HEK293T (cell line): ENCODE data around the gene CDC16.

Experiments used
- CTCF ChIA-PET: fragments of 350-600 bp; formaldehyde crosslinking; extraction: SDS; loops from one replicate; lab custom pipeline; 2021; ENCODE audit warnings: antibody characterized with exemption, inconsistent platforms; lab: Yijun Ruan, JAX
- POLR2A ChIA-PET: fragments of 350-600 bp; formaldehyde crosslinking; extraction: SDS; loops from one replicate; lab custom pipeline; 2020; ENCODE audit warnings: antibody characterized with exemption, inconsistent platforms; lab: Yijun Ruan, JAX
- DNase-seq: peaks from one replicate; pipeline ENCODE4 v3.0.0; 2012; ENCODE audit warnings: mixed read lengths; ENCODE audit errors: extremely low spot score
- ARNT ChIP-seq: fragments of 450-650 bp; IDR thresholded peaks from 2 replicates; pipeline ENCODE4 v1.6.1; 2017; ENCODE audit warnings: mild to moderate bottlenecking
- BHLHE40 ChIP-seq: fragments of 450-650 bp; IDR thresholded peaks from 2 replicates; pipeline ENCODE4 v1.6.1; 2016; ENCODE audit warnings: mild to moderate bottlenecking, moderate library complexity, borderline replicate concordance
- CTBP1 ChIP-seq: fragments of 450-650 bp; IDR thresholded peaks from 2 replicates; pipeline ENCODE4 v1.6.1; 2016; ENCODE audit warnings: borderline replicate concordance
- ELF4 ChIP-seq: fragments of 450-650 bp; IDR thresholded peaks from 2 replicates; pipeline ENCODE4 v1.6.1; 2017; ENCODE audit warnings: antibody characterized with exemption
- FOXA1 ChIP-seq: fragments of 450-650 bp; IDR thresholded peaks from 2 replicates; pipeline ENCODE4 v1.6.1; 2016; ENCODE audit warnings: mild to moderate bottlenecking
- FOXK2 ChIP-seq: fragments of 450-650 bp; IDR thresholded peaks from 2 replicates; pipeline ENCODE4 v1.6.1; 2016; ENCODE audit warnings: mild to moderate bottlenecking
- FOXM1 ChIP-seq: fragments of 450-650 bp; IDR thresholded peaks from 2 replicates; pipeline ENCODE4 v1.6.1; 2017; ENCODE audit warnings: mild to moderate bottlenecking, borderline replicate concordance
- HDGF ChIP-seq: fragments of 450-650 bp; IDR thresholded peaks from 2 replicates; pipeline ENCODE4 v1.6.1; 2017; ENCODE audit warnings: antibody characterized with exemption, borderline replicate concordance
- L3MBTL2 ChIP-seq: fragments of 450-650 bp; conservative IDR thresholded peaks from 2 replicates; pipeline ENCODE4 v1.6.1; 2016; ENCODE audit warnings: mild to moderate bottlenecking
- LEF1 ChIP-seq: fragments of 450-650 bp; IDR thresholded peaks from 2 replicates; pipeline ENCODE4 v1.6.1; 2017; ENCODE audit warnings: mild to moderate bottlenecking, borderline replicate concordance
- NFRKB ChIP-seq: fragments of 450-650 bp; IDR thresholded peaks from 2 replicates; pipeline ENCODE4 v1.6.1; 2016; ENCODE audit warnings: mild to moderate bottlenecking, moderate library complexity
- SP1 ChIP-seq: fragments of 450-650 bp; IDR thresholded peaks from 2 replicates; pipeline ENCODE4 v1.6.1; 2017
- SUZ12 ChIP-seq: fragments of 450-650 bp; IDR thresholded peaks from 2 replicates; pipeline ENCODE4 v1.6.1; 2016; ENCODE audit warnings: mild to moderate bottlenecking
- TARDBP ChIP-seq: fragments of 450-650 bp; IDR thresholded peaks from 2 replicates; pipeline ENCODE4 v1.6.1; 2016
- ZNF384 ChIP-seq: fragments of 450-650 bp; IDR thresholded peaks from 2 replicates; pipeline ENCODE4 v1.6.1; 2016
- TF ChIP-seq, protein P1 (sequence below): fragments of 450-650 bp; IDR thresholded peaks from 2 replicates; pipeline ENCODE4 v1.6.1; 2016

The CDC16 gene

DNA sequence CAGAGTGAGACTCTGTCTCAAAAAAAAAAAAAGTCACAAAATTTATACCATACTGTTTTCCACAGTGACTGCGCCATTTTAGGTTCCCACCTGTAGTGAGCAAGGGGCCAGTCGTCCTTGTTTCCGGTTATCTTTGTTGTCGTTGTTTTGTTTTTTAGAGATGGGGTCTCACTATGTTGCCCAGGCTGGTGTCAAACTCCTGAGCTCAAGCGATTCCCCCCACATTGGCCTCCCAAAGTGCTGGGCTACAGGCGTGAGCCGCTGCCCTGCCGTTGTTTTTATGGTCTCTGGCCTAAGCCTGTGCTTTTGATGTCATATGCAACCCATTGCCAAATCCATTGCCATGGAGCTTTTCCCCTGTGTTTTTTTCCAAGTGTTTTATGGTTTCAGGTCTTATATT, 50.0 kb downstream of the CDC16 start:
- TF ChIP-seq ZNF384 (no peak), FOXA1 (no peak), ARNT (no peak), LEF1 (no peak), NFRKB (no peak), ELF4 (no peak), L3MBTL2 (no peak), FOXK2 (no peak), FOXM1 (no peak), HDGF (no peak), TARDBP (no peak), SUZ12 (no peak), SP1 (no peak), CTBP1 (no peak), BHLHE40 (no peak)
- TF ChIP-seq, protein P1, sequence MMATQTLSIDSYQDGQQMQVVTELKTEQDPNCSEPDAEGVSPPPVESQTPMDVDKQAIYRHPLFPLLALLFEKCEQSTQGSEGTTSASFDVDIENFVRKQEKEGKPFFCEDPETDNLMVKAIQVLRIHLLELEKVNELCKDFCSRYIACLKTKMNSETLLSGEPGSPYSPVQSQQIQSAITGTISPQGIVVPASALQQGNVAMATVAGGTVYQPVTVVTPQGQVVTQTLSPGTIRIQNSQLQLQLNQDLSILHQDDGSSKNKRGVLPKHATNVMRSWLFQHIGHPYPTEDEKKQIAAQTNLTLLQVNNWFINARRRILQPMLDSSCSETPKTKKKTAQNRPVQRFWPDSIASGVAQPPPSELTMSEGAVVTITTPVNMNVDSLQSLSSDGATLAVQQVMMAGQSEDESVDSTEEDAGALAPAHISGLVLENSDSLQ, result no peak
- ChIA-PET CTCF (no interaction called here), POLR2A (no interaction called here)

DNA sequence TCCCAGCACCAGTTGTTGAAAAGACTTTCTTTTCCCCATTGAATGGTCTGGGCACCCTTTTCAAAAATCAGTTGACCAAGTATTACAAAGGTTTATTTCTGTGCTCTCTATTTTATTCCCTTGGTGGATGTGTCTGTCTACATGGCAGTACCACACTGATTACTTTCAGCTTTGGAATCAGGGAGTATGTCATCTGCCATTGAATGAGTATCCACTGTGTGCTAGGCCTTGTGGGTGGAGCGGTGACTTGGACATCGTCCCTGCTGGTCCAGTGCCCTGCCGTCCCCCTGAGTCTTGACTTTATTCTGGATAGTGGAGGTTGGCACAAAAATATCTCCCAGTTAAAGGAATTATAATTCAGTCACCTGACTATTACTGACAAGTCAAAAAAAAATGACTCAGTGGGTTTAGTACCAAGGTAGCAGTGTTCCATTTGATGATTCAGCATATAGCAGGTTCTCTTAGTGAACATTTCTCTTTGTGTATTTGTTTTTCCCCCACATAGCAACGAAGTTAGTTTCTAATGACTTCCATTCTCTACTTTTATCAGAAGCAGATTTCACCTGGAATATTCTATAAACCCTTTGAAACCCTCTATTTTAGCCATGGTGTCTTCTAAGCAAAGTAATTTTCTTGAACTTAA, 50.6 kb downstream of the CDC16 start:
- POLR2A ChIA-PET, result no interaction called here
- TF ChIP-seq FOXM1, result no peak
- TF ChIP-seq TARDBP, result no peak
- TF ChIP-seq, protein P1, result no peak
- TF ChIP-seq HDGF, result no peak
- TF ChIP-seq FOXK2, result no peak
- TF ChIP-seq BHLHE40, result no peak
- no peak for TF ChIP-seq ZNF384
- no peak for TF ChIP-seq L3MBTL2
- TF ChIP-seq NFRKB, result no peak
- TF ChIP-seq ELF4, result no peak
- TF ChIP-seq CTBP1, result no peak
- TF ChIP-seq SUZ12, result no peak
- no peak for TF ChIP-seq ARNT
- TF ChIP-seq SP1, result no peak
- no peak for TF ChIP-seq LEF1
- TF ChIP-seq FOXA1, result no peak
- no peak for DNase-seq
- CTCF ChIA-PET, result no interaction called here

More for the DNA sequence above, 50.0 kb downstream of the CDC16 start:
- no peak for DNase-seq

DNA sequence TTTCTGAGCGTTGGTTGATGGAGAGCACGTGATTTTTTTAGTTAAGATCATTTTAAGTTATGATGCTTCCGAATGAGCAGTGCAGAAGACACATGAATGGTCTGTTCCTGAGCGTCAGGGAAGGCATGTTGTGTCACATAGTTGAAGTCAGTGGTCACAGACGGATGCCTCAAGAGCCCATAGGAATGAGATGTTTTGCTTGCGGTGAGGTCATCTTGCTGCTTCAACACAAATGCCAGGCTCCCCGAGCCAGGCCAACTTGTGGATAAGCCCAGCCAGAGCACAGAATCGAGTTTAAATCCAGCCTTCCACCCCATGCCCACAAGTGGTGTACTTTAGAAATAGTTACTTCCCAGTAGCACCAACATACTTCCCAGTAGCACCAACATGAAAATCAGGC, 52.1 kb downstream of the CDC16 start:
- TF ChIP-seq FOXK2, result no peak
- no peak for TF ChIP-seq TARDBP
- no peak for TF ChIP-seq HDGF
- no peak for TF ChIP-seq SUZ12
- TF ChIP-seq SP1, result no peak
- TF ChIP-seq NFRKB, result no peak
- no peak for TF ChIP-seq LEF1
- TF ChIP-seq FOXA1, result no peak
- TF ChIP-seq ARNT, result no peak
- TF ChIP-seq, protein P1, result no peak
- TF ChIP-seq BHLHE40, result no peak
- no peak for TF ChIP-seq ELF4
- no peak for TF ChIP-seq L3MBTL2
- no peak for TF ChIP-seq FOXM1
- TF ChIP-seq CTBP1, result no peak
- ChIA-PET POLR2A (no interaction called here), CTCF (no interaction called here)
- no peak for DNase-seq

DNA sequence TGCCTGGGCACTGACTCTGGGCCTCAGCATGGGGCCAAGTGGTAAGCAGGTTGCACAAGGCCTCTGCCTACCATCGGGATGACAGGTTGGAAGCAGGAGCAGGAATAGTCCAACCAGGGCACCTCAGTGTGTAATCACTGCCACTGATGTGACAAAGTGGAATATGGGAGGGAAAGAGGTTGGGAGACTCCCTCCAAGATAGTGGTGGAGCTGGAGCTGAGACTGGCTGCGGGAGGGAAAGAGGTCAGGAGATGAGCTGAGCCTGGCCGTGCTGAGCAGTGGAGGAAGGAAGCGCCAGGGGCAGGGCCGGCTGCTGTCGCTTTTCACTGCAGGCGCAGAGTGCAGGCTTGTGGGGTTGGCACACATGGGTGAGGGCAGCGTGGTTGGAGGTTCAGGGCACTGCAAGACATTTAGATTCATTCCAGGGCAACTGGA, 53.5 kb downstream of the CDC16 start:
- CTCF ChIA-PET, result no interaction called here
- no peak for DNase-seq
- TF ChIP-seq SUZ12, result no peak
- no peak for TF ChIP-seq FOXK2
- no peak for TF ChIP-seq TARDBP
- TF ChIP-seq ZNF384, result no peak
- TF ChIP-seq LEF1, result no peak
- TF ChIP-seq CTBP1, result no peak
- no peak for TF ChIP-seq ARNT
- no peak for TF ChIP-seq NFRKB
- TF ChIP-seq L3MBTL2, result no peak
- POLR2A ChIA-PET, result no interaction called here

- POLR2A ChIA-PET, result no interaction called here
- TF ChIP-seq LEF1 (no peak), FOXM1 (no peak), ARNT (no peak), ELF4 (no peak), HDGF (no peak), TARDBP (no peak)
- CTCF ChIA-PET, result no interaction called here
- DNase-seq, result no peak
Observed at GRCh38 chr13:114296448-114296847, 61.8 kb downstream of the CDC16 start.

DNA sequence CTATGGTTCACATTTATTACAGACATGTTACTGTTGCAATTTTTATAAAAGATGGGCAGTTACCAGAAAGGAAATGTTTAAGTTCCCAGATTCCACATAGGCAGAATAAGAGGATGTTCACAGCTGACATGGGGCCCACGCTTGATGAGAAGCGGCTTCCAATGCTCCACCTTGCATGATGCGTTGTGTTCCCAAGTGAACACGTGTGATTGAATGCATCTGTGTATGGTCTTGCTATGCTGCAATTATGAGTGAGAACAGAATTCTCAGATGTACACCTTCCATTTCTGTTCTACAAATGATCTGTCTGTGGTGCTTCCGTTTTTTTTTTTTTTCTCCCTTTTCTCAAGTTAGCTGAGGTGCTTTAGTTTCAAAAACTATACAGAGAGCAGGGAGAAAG, 62.2 kb downstream of the CDC16 start:
- TF ChIP-seq ELF4 (no peak), HDGF (no peak), CTBP1 (no peak), SP1 (no peak), SUZ12 (no peak), TARDBP (no peak), FOXK2 (no peak), ARNT (no peak), FOXM1 (no peak), ZNF384 (no peak), BHLHE40 (no peak), L3MBTL2 (no peak), FOXA1 (no peak), NFRKB (no peak), LEF1 (no peak)
- TF ChIP-seq, protein P1, result no peak
- ChIA-PET POLR2A (no interaction called here), CTCF (no interaction called here)
- no peak for DNase-seq
